ENCODE data around the gene IL36RN. TPM values are rescaled to one million over a fixed set of nuclear protein-coding genes. Genes with fewer than 3 reads are reported as not detected.

Gene IL36RN
- total RNA-seq, result not detected

DNA sequence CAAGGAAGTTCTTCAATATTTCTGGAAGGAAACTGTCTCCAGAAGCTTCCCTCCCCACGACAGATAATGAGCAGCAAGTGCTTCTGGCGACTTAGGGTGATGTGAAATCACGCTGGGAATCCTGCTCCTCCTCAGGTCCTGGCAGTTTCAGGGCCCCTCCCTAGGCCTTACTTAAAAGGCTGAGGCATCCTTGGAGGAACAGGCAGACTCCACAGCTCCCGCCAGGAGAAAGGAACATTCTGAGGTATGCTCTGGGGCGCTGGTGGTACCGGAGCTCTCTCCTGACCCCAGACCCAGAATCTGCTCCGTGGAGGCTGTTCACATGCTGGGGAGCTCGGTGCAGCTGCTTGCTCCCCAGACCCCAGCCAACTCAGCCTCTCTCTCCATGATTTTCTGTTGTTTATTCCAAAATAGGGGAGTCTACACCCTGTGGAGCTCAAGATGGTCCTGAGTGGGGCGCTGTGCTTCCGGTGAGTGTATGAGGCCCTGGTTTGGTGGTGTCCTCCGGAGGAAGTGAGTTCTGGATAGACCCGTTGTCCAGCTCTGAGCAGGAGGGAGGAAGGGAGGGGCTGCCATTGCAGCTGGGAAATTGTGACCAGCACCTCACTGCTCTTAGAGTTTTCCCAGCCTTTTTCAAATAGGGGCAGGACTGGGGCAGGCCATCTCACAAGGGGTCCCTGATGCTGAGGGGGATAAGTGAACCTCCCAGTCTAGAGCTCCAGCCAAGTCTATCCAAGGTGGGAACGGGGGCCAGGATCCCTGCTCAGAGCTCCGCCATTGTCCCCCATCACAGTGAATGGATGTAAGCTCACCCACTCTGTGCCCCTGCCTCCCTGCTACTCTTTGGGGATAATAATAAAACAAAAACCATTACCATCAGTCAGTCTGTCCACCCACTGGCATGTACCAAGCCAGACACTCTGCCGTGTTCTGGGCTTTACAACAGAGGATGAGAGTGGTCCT, at the start of gene IL36RN:
Gene IL36RN (plus strand): TSS at position 201 of the 963 bp plus-strand sequence. CDS start 241 bp downstream, at position 442.
- intact Hi-C loops (cut with DNase I; ENCODE audit: low total_unique reads), result no loop called here

DNA sequence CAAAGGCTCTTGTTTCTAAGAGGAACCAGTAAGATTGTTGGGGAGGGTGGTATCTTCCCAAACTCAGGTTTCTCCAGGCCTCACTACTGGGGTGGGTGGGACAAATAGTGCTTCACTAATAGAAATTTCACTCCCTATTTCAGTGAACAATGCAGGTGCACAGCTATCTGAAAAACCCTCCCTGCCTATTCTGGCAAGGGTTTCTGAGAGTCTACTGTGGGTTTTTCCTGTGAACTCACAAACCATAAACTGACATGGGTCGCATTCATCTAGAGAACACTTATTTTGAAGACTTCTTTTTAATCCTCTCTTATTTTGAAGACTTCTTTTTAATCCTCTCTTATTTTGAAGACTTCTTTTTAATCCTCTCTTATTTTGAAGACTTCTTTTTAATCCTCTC, 49.4 kb upstream of the IL36RN start:
- no peak for ATAC-seq
- Histone ChIP-seq H3K4me1 (no peaks in the 10 kb centered on the region), H3K4me3 (no peak overlapping the region), H3K9me3 (no peaks in the 10 kb centered on the region), H3K36me3 (no peaks in the 10 kb centered on the region), H3K27ac (no peak overlapping the region), H3K27me3 (no peaks in the 10 kb centered on the region)
- in situ Hi-C loops (cut with MboI; ENCODE audit: low sequenced_read_pairs in 4 of 4) (no loop called here), intact Hi-C loops (cut with DNase I; ENCODE audit: low total_unique reads) (no loop called here)
- no peak for DNase-seq
- TF ChIP-seq POLR2A (IDR thresholded peaks at IDR 0.05), result no peak
- TF ChIP-seq, protein P1, sequence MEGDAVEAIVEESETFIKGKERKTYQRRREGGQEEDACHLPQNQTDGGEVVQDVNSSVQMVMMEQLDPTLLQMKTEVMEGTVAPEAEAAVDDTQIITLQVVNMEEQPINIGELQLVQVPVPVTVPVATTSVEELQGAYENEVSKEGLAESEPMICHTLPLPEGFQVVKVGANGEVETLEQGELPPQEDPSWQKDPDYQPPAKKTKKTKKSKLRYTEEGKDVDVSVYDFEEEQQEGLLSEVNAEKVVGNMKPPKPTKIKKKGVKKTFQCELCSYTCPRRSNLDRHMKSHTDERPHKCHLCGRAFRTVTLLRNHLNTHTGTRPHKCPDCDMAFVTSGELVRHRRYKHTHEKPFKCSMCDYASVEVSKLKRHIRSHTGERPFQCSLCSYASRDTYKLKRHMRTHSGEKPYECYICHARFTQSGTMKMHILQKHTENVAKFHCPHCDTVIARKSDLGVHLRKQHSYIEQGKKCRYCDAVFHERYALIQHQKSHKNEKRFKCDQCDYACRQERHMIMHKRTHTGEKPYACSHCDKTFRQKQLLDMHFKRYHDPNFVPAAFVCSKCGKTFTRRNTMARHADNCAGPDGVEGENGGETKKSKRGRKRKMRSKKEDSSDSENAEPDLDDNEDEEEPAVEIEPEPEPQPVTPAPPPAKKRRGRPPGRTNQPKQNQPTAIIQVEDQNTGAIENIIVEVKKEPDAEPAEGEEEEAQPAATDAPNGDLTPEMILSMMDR (IDR thresholded peaks at IDR 0.05 in 4 of 5, conservative IDR thresholded peaks at IDR 0.05 in 1 of 5), result no peak

More for the DNA sequence above, at the start of gene IL36RN:
- DNase-seq (no peak), ATAC-seq (no peak)
- H3K4me3 ChIP-seq, result no peak within 1 kb of the TSS
- in situ Hi-C loops (cut with MboI; ENCODE audit: low sequenced_read_pairs in 4 of 4), result no loop called here
- H3K36me3 ChIP-seq, result no peaks in the 10 kb centered on the region
- no peak within 1 kb of the TSS for H3K27ac ChIP-seq
- TF ChIP-seq POLR2A (IDR thresholded peaks at IDR 0.05), result no peak
- TF ChIP-seq, protein P1 (IDR thresholded peaks at IDR 0.05 in 4 of 5, conservative IDR thresholded peaks at IDR 0.05 in 1 of 5), result no peak
- H3K4me1 ChIP-seq, result no peaks in the 10 kb centered on the region
- no peaks in the 10 kb centered on the region for H3K27me3 ChIP-seq
- no peaks in the 10 kb centered on the region for H3K9me3 ChIP-seq

DNA sequence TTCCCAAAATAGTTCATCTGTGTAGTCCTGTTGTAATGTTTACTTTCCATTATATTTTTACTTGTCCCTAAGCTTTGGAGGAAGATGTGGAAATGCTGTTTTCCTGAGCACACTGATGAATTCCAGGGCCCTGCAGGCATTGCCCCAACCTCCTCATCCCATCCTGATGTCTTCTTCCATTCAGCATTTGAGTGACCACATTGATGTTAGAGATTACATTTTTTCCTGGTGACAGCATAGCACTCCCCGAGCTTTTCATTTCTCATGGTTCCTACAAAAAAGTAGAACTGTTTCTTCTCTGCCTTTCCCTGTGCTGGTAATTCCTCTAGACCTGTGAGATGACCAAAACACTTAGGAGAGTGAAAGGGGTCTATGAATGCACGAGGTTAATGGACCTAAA, 48.9 kb upstream of the IL36RN start:
- in situ Hi-C loops (cut with MboI; ENCODE audit: low sequenced_read_pairs in 4 of 4) (no loop called here), intact Hi-C loops (cut with DNase I; ENCODE audit: low total_unique reads) (no loop called here)
- H3K36me3 ChIP-seq, result no peaks in the 10 kb centered on the region
- ATAC-seq (no peak), DNase-seq (no peak)
- no peaks in the 10 kb centered on the region for H3K9me3 ChIP-seq
- H3K4me1 ChIP-seq, result no peaks in the 10 kb centered on the region
- H3K27ac ChIP-seq, result no peak overlapping the region
- H3K27me3 ChIP-seq, result no peaks in the 10 kb centered on the region
- no peak overlapping the region for H3K4me3 ChIP-seq
- TF ChIP-seq, protein P1 (IDR thresholded peaks at IDR 0.05 in 4 of 5, conservative IDR thresholded peaks at IDR 0.05 in 1 of 5), result no peak
- no peak for TF ChIP-seq POLR2A (IDR thresholded peaks at IDR 0.05)

DNA sequence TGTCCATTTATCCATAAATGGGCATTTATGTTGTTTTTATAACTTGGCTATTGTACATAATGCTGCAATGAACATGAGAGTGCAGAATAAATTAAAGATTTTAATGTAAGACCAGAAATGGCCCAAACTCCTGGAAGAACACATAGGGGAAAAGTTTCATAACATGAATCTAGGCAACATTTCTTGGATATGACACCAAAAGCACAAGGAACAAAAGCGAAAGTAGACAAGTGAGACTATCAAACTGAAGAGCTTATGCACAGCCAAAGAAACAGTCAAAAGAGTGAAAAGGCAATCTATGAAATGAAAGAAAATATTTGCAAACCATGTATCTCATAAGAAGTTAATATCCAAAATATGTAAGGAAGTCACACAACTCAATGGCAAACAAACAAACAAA, 47.9 kb upstream of the IL36RN start:
- no peak for ATAC-seq
- H3K4me1 ChIP-seq, result no peaks in the 10 kb centered on the region
- no peaks in the 10 kb centered on the region for H3K36me3 ChIP-seq
- H3K27ac ChIP-seq, result no peak overlapping the region
- no peak overlapping the region for H3K4me3 ChIP-seq
- in situ Hi-C loops (cut with MboI; ENCODE audit: low sequenced_read_pairs in 4 of 4) (no loop called here), intact Hi-C loops (cut with DNase I; ENCODE audit: low total_unique reads) (no loop called here)
- TF ChIP-seq POLR2A (IDR thresholded peaks at IDR 0.05), result no peak
- TF ChIP-seq, protein P1 (IDR thresholded peaks at IDR 0.05 in 4 of 5, conservative IDR thresholded peaks at IDR 0.05 in 1 of 5), result no peak
- H3K9me3 ChIP-seq, result no peaks in the 10 kb centered on the region
- no peak for DNase-seq
- no peaks in the 10 kb centered on the region for H3K27me3 ChIP-seq

All from gastrocnemius medialis (tissue), 4 donors.